Measurements from ENCODE around the gene ASCL1.

ASCL1 gene

DNA sequence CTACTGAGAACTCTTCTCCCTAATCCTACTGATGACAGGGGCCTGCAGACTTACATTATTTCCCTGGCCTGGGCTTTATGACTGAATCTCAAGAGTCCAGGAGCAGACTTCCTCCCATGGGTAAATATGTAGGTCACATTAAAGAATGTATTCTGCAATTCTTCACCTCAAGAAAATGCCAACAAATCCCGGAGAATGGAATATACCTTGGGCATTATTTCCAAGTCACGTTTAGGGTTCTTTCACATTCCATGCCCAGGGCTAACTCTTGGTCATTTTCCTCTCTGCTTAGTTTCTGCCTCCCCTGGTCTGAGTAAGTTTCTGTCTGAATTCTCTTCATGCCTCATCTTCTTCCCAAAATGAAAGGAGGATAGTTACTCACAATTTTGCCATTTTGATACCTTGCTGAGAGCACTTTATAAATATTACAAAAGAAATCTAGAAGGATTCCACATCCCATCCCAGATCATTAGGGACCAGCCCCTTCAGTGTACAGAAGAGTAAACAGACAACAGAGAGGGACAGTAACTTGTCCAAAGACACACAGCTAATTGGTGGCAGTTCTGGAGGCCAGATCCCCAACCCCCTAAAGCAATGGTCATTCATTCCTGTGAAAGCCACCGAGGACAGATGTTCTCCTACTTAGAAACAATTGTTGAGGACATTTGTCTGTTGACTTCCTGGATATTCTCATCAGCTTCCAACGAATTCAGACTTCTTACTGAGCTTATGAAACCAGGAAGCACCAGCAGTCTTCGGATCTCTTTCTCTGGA is 41.0 kb upstream of the ASCL1 start:
- Histone ChIP-seq H3K9ac (ENCODE audit: low read length) (no peak overlapping the region), H3K27ac (ENCODE audit: low read depth, low read length) (no peak overlapping the region), H3K4me3 (ENCODE audit: insufficient read depth, low read length, poor library complexity, severe bottlenecking) (no peak overlapping the region), H3K9me2 (replicated peaks; ENCODE audit: insufficient read depth, low read length) (no peaks in the 10 kb centered on the region), H2AFZ (ENCODE audit: low read depth, low read length, severe bottlenecking) (peak overlapping the region; percentile 79), H4K20me1 (ENCODE audit: low read depth, low read length) (no peaks in the 10 kb centered on the region), H3K79me2 (ENCODE audit: insufficient read depth, low read length) (no peaks in the 10 kb centered on the region), H3K27me3 (ENCODE audit: low read length) (no peaks in the 10 kb centered on the region), H3F3A (ENCODE audit: insufficient read depth) (no peaks in the 10 kb centered on the region), H3K9me3 (ENCODE audit: insufficient read depth, low read length) (no peaks in the 10 kb centered on the region), H3K4me2 (ENCODE audit: low read depth, low read length, poor library complexity, severe bottlenecking) (peak overlapping the region; percentile 54), H3K36me3 (ENCODE audit: low read length) (no peaks in the 10 kb centered on the region)
- TF ChIP-seq, protein P1, sequence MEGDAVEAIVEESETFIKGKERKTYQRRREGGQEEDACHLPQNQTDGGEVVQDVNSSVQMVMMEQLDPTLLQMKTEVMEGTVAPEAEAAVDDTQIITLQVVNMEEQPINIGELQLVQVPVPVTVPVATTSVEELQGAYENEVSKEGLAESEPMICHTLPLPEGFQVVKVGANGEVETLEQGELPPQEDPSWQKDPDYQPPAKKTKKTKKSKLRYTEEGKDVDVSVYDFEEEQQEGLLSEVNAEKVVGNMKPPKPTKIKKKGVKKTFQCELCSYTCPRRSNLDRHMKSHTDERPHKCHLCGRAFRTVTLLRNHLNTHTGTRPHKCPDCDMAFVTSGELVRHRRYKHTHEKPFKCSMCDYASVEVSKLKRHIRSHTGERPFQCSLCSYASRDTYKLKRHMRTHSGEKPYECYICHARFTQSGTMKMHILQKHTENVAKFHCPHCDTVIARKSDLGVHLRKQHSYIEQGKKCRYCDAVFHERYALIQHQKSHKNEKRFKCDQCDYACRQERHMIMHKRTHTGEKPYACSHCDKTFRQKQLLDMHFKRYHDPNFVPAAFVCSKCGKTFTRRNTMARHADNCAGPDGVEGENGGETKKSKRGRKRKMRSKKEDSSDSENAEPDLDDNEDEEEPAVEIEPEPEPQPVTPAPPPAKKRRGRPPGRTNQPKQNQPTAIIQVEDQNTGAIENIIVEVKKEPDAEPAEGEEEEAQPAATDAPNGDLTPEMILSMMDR (IDR thresholded peaks at IDR 0.05; ENCODE audit: insufficient read depth, low read length, poor library complexity, severe bottlenecking) = no peak
- TF ChIP-seq EZH2phosphoT487 (conservative IDR thresholded peaks at IDR 0.05; ENCODE audit: low read length) = no peak

DNA sequence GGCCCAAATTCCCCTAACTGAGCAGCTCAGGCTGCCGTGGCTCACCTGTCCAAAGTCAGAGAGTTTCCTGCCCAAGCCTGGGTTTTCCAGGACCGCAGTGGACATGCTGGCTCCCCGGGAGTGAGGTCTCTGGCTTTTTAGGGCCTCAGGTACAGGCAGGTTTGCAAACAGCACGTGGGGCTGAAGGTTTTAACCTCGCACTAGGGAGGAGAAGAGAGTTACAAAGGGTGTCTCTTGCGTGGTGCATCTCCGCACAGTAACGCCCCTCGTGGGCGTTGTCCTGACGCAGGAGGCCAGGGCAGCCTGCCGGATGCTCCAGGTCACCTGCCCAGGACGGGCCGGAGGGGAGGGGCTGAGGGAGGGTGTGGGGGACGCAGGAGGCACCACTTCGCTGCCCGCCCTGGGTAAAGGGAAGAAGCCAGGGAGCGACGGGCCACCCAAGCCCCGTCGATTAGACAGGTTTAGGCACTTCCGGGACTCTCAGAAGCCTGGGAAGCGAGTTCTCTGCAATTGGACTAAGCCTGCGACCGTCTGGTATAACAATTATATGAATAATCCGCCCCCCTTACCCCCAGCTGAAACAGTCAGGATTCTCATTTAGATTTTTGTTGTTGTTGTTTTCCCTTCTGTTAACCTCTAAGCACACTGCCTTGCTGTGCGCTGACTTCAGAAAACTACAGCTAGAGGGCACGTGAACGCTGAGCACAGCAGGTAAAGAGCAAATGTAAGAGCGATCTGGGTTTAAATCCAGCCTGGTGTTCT is 40.3 kb upstream of the ASCL1 start, which contains the start of gene PAH:
Gene PAH (minus strand): TSS at position 219 of the 762 bp plus-strand sequence. CDS start 114 bp downstream, at position 105.
- no peak within 1 kb of the TSS for H3K27ac ChIP-seq (ENCODE audit: low read depth, low read length)

DNA sequence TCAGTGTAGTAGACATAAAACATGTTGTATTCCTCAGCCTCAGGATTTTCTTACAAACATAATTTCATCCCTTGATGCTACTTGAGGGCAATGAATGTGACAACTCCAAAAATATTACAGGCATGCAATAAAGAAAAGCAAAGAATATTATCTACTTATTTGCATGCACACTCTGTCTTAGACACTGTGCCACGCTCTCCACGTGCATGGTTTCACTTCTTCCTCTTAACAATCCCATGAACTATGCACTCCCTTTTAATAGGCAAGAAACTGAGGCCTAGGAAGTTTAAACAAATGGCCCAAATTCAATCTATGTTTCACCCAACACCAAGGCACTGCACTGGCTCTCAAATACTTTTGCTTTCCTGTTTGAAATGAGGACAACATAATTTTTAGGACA is 38.6 kb upstream of the ASCL1 start:
- no peak overlapping the region for H3K27ac ChIP-seq (ENCODE audit: low read depth, low read length)
- TF ChIP-seq EZH2phosphoT487 (conservative IDR thresholded peaks at IDR 0.05; ENCODE audit: low read length) = no peak
- TF ChIP-seq, protein P1 (IDR thresholded peaks at IDR 0.05; ENCODE audit: insufficient read depth, low read length, poor library complexity, severe bottlenecking) = no peak
- H3K9ac ChIP-seq (ENCODE audit: low read length) = no peak overlapping the region
- H3K4me2 ChIP-seq (ENCODE audit: low read depth, low read length, poor library complexity, severe bottlenecking) = no peak overlapping the region
- H3K9me3 ChIP-seq (ENCODE audit: insufficient read depth, low read length) = no peaks in the 10 kb centered on the region
- H3K27me3 ChIP-seq (ENCODE audit: low read length) = no peaks in the 10 kb centered on the region
- H3K36me3 ChIP-seq (ENCODE audit: low read length) = no peaks in the 10 kb centered on the region
- H4K20me1 ChIP-seq (ENCODE audit: low read depth, low read length) = no peaks in the 10 kb centered on the region
- H2AFZ ChIP-seq (ENCODE audit: low read depth, low read length, severe bottlenecking) = no peak overlapping the region
- H3K79me2 ChIP-seq (ENCODE audit: insufficient read depth, low read length) = no peaks in the 10 kb centered on the region
- H3K9me2 ChIP-seq (replicated peaks; ENCODE audit: insufficient read depth, low read length) = no peaks in the 10 kb centered on the region
- no peaks in the 10 kb centered on the region for H3F3A ChIP-seq (ENCODE audit: insufficient read depth)
- H3K4me3 ChIP-seq (ENCODE audit: insufficient read depth, low read length, poor library complexity, severe bottlenecking) = no peak overlapping the region

More for the DNA sequence above, 40.3 kb upstream of the ASCL1 start, which contains the start of gene PAH:
- Histone ChIP-seq H3K9ac (ENCODE audit: low read length) (peak within 1 kb of the TSS; percentile 29; the same call in 1 of the 2 replicates), H3K4me3 (ENCODE audit: insufficient read depth, low read length, poor library complexity, severe bottlenecking) (peak within 1 kb of the TSS; percentile 22), H4K20me1 (ENCODE audit: low read depth, low read length) (no peaks in the 10 kb centered on the region), H3K9me2 (replicated peaks; ENCODE audit: insufficient read depth, low read length) (no peaks in the 10 kb centered on the region), H2AFZ (ENCODE audit: low read depth, low read length, severe bottlenecking) (peak within 1 kb of the TSS; percentile 79), H3K79me2 (ENCODE audit: insufficient read depth, low read length) (no peaks in the 10 kb centered on the region), H3K36me3 (ENCODE audit: low read length) (no peaks in the 10 kb centered on the region), H3K4me2 (ENCODE audit: low read depth, low read length, poor library complexity, severe bottlenecking) (peak within 1 kb of the TSS; percentile 54), H3F3A (ENCODE audit: insufficient read depth) (no peaks in the 10 kb centered on the region), H3K27me3 (ENCODE audit: low read length) (no peaks in the 10 kb centered on the region), H3K9me3 (ENCODE audit: insufficient read depth, low read length) (no peaks in the 10 kb centered on the region)
- TF ChIP-seq, protein P1 (IDR thresholded peaks at IDR 0.05; ENCODE audit: insufficient read depth, low read length, poor library complexity, severe bottlenecking) = no peak
- TF ChIP-seq EZH2phosphoT487 (conservative IDR thresholded peaks at IDR 0.05; ENCODE audit: low read length) = no peak

Measured in SU-DHL-6 (cell line).